ENCODE results near the gene AKNAD1. TPM values are rescaled to one million over a fixed set of nuclear protein-coding genes. Genes with fewer than 3 reads are reported as not detected.

Gene AKNAD1
- total and polyA plus RNA-seq, 2 of the 13 experiments (the other 11 are each of a cell fraction or from before 2014, with no cell fraction given): not detected

DNA sequence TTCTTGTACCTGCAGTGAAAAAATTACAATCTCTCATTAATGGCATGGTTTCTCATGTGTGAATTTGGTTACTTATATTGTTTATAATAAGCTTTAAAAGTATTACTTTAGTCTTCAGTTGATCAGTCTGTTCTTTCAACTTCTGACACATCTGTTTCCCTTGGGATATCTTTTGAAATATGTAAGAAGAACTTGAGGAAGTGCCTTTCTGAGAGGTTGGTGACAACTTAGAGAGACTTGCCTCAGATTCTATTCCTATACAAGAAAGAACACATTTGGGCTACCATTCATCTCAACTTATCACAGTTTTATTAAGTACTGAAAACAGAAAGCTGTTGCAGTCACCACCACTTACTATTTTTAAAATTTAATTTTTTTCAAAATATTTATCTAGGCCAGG is 8.1 kb downstream of the AKNAD1 start:
- intact Hi-C loops (cut with micrococcal nuclease; ENCODE audit: unreplicated experiment): no loop called here
- Histone ChIP-seq H3K4me2 (ENCODE audit: low read depth, low read length) (no peak overlapping the region), H3K4me1 (ENCODE audit: insufficient read depth, low read length) (no peaks in the 10 kb centered on the region), H3K9ac (ENCODE audit: insufficient read depth, low read depth, low read length) (no peak overlapping the region), H3K36me3 (replicated peaks in 1 of 2; ENCODE audit: control insufficient read depth in 1 of 2, insufficient read depth in 2 of 2, low read length in 2 of 2) (no peaks in the 10 kb centered on the region), H4K20me1 (ENCODE audit: insufficient read depth, low read length) (no peaks in the 10 kb centered on the region), H2AFZ (ENCODE audit: low read length) (no peak overlapping the region), H3K4me3 (replicated peaks in 1 of 3; ENCODE audit: insufficient read depth in 1 of 3, low read depth in 2 of 3, low read length in 3 of 3) (no peak overlapping the region), H3K27me3 (ENCODE audit: control insufficient read depth in 1 of 2, insufficient read depth in 2 of 2, low read length in 2 of 2) (peaks cover 0 to 21% of the 10 kb centered on the region in 2 experiments; a peak in 3 of 5 replicates), H3K9me3 (ENCODE audit: low read length) (no peaks in the 10 kb centered on the region), H3K79me2 (ENCODE audit: insufficient read depth, low read length) (no peaks in the 10 kb centered on the region), H3K27ac (ENCODE audit: extremely low read length, insufficient read depth, low read length) (no peak overlapping the region)
- in situ Hi-C loops (cut with HindIII; ENCODE audit: extremely low pct_ligation_motif_present, low pct_unique_long_range_greater_than_20kb): no loop called here
- FAIRE-seq (no peak), DNase-seq (ENCODE audit: low spot score) (no peak), ATAC-seq (no peak)
- POLR2A ChIA-PET: no interaction called here
- CTCF ChIA-PET (ENCODE audit: low intra/inter-chr PET ratio, low total read pairs): no interaction called here
- BruUV-seq (replicated peaks): no TSS peak
- TF ChIP-seq ZNF382 (CRISPR knock-in tag; IDR thresholded peaks at IDR 0.05; ENCODE audit: borderline replicate concordance) (no peak), TCF7 (IDR thresholded peaks at IDR 0.05; ENCODE audit: low read depth) (no peak), ZNF644 (CRISPR knock-in tag; IDR thresholded peaks at IDR 0.05; ENCODE audit: low read depth) (no peak), PLSCR1 (CRISPR knock-in tag; IDR thresholded peaks at IDR 0.05; ENCODE audit: borderline replicate concordance) (no peak), ZNF124 (CRISPR knock-in tag; IDR thresholded peaks at IDR 0.05) (no peak), ARID3A (IDR thresholded peaks at IDR 0.05; ENCODE audit: low read depth, low read length) (no peak), YY1 (IDR thresholded peaks at IDR 0.05; ENCODE audit: insufficient read depth, insufficient replicate concordance, low read depth, low read length) (no peak), AGO1 (IDR thresholded peaks at IDR 0.05; ENCODE audit: low read depth, low read length, poor library complexity, severe bottlenecking) (no peak), HNF4A (CRISPR knock-in tag; IDR thresholded peaks at IDR 0.05) (no peak), TMF1 (CRISPR knock-in tag; IDR thresholded peaks at IDR 0.05; ENCODE audit: low read depth) (no peak), HNRNPL (IDR thresholded peaks at IDR 0.05; ENCODE audit: low read depth, low read length) (no peak), ZNF660 (CRISPR knock-in tag; IDR thresholded peaks at IDR 0.05; ENCODE audit: borderline replicate concordance, low read depth) (no peak), PATZ1 (CRISPR knock-in tag; IDR thresholded peaks at IDR 0.05) (no peak), HDAC2 (CRISPR knock-in tag; IDR thresholded peaks at IDR 0.05) (no peak), ZNF747 (CRISPR knock-in tag; IDR thresholded peaks at IDR 0.05; ENCODE audit: borderline replicate concordance) (no peak), CBX5 (CRISPR knock-in tag; IDR thresholded peaks at IDR 0.05; ENCODE audit: borderline replicate concordance) (no peak), KLF11 (CRISPR knock-in tag; IDR thresholded peaks at IDR 0.05) (no peak)
- TF ChIP-seq, protein P1, sequence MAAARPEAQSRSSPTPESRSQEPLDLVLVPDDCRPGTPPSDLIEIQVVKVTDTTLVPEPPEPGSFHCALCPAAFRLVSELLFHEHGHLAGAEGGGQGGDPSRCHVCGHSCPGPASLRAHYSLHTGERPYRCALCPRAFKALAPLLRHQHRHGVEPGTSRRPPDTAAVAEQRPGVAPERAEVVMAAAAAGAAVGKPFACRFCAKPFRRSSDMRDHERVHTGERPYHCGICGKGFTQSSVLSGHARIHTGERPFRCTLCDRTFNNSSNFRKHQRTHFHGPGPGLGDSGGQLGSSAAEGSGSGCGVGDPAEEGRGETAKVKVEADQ (CRISPR knock-in tag; IDR thresholded peaks at IDR 0.05; ENCODE audit: borderline replicate concordance): no peak
- TF ChIP-seq, protein P2, sequence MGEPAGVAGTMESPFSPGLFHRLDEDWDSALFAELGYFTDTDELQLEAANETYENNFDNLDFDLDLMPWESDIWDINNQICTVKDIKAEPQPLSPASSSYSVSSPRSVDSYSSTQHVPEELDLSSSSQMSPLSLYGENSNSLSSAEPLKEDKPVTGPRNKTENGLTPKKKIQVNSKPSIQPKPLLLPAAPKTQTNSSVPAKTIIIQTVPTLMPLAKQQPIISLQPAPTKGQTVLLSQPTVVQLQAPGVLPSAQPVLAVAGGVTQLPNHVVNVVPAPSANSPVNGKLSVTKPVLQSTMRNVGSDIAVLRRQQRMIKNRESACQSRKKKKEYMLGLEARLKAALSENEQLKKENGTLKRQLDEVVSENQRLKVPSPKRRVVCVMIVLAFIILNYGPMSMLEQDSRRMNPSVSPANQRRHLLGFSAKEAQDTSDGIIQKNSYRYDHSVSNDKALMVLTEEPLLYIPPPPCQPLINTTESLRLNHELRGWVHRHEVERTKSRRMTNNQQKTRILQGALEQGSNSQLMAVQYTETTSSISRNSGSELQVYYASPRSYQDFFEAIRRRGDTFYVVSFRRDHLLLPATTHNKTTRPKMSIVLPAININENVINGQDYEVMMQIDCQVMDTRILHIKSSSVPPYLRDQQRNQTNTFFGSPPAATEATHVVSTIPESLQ (CRISPR knock-in tag; conservative IDR thresholded peaks at IDR 0.05): no peak
